K562 (cell line): ENCODE data around the gene CHRNA9. TPM values are rescaled to one million over a fixed set of nuclear protein-coding genes. Genes with fewer than 3 reads are reported as not detected.
A peak's percentile ranks its signal among the peaks of the same experiment; 100 is the strongest.

Experiments used
- ATAC-seq: fragments of 200-7000 bp; cut with Tn5 transposase; 3 replicates; pipeline ENCODE4 v1.9.1; 2020; ENCODE audit warnings: moderate library complexity
- BruUV-seq: library from RNA; stranded (reverse); fragments of 400-500 nt; replicated peaks from 2 replicates; lab custom pipeline; 2021; lab: Mats Ljungman, UMichigan
- CTCF ChIA-PET: fragments of 300-600 bp; formaldehyde crosslinking; extraction: SDS; loops from one replicate; lab custom pipeline; 2021; ENCODE audit warnings: low intra/inter-chr PET ratio; lab: Yijun Ruan, JAX
- POLR2A ChIA-PET: fragments of 300-600, 350-650 bp; sonication (Branson Sonifier 250); formaldehyde crosslinking; extraction: SDS; loops from one replicate; lab custom pipeline; 2021; ENCODE audit warnings: antibody characterized with exemption, inconsistent platforms; lab: Yijun Ruan, JAX
- DNase-seq, 4 experiments: peaks; one replicate each; pipeline versions ENCODE4 v3.0.0 to v3.0.0-alpha.2; 2011 to 2018; ENCODE audit warnings: low spot score in 3 of 4, mixed read lengths in 3 of 4; ENCODE audit errors: extremely low read depth in 1 of 4
- FAIRE-seq: peaks from 2 replicates; lab custom pipeline; 2011; peaks lifted over from hg19 to GRCh38; lab: Jason Lieb, UNC
- H2AFZ ChIP-seq: 2 replicates; pipeline ENCODE4 v1.6.0; 2011; ENCODE audit warnings: low read depth, low read length, control low read depth, inconsistent platforms
- H3K27ac ChIP-seq: fragments of 200-600 bp; 3 replicates; pipeline ENCODE4 v1.8.0; 2011; ENCODE audit warnings: low read depth, mild to moderate bottlenecking, control low read depth, inconsistent platforms, low read length, moderate library complexity, mixed read lengths; ENCODE audit errors: extremely low read depth
- H3K27me3 ChIP-seq, 2 experiments: fragments of 300-600 bp in 1 of 2; 2 replicates in 1 of 2; 3 replicates in 1 of 2; pipeline versions ENCODE4 v1.6.0 to v1.8.0; 2011; ENCODE audit warnings: inconsistent platforms in 2 of 2, low read length in 2 of 2, mild to moderate bottlenecking in 1 of 2, mixed read lengths in 1 of 2, moderate library complexity in 1 of 2; ENCODE audit not compliant: control insufficient read depth in 2 of 2, insufficient read depth in 2 of 2
- H3K36me3 ChIP-seq: fragments of 300-600 bp; 3 replicates; pipeline ENCODE4 v1.8.0; 2011; ENCODE audit warnings: mild to moderate bottlenecking, low read length, inconsistent platforms; ENCODE audit not compliant: control insufficient read depth, insufficient read depth
- H3K4me1 ChIP-seq, 2 experiments: fragments of 200-600 bp in 1 of 2; replicated peaks in 1 of 2; 2 replicates in 1 of 2; 3 replicates in 1 of 2; pipeline versions ENCODE4 v1.5.1 to v1.8.0; 2011; ENCODE audit warnings: inconsistent platforms in 2 of 2, low read length in 2 of 2, mild to moderate bottlenecking in 1 of 2, mixed read lengths in 1 of 2, moderate library complexity in 1 of 2; ENCODE audit not compliant: control insufficient read depth in 2 of 2, insufficient read depth in 2 of 2
- H3K4me2 ChIP-seq: 2 replicates; pipeline ENCODE4 v1.6.1; 2011; ENCODE audit warnings: low read length, control low read depth, inconsistent platforms, mixed read lengths; ENCODE audit not compliant: insufficient read depth
- H3K4me3 ChIP-seq: fragments of 200-600 bp; sonication (generic), shearing (Covaris generic); 2 replicates; pipeline ENCODE4 v1.5.1; 2016; ENCODE audit warnings: control low read depth, inconsistent platforms
- H3K79me2 ChIP-seq: fragments of 200-600 bp; 3 replicates; pipeline ENCODE4 v1.8.0; 2011; ENCODE audit warnings: low read length, inconsistent platforms; ENCODE audit not compliant: control insufficient read depth, insufficient read depth
- H3K9ac ChIP-seq, 2 experiments: 2 replicates each; pipeline versions ENCODE4 v1.6.0 to v1.6.1; 2011; ENCODE audit warnings: low read depth in 2 of 2, low read length in 2 of 2, control low read depth in 1 of 2, inconsistent platforms in 1 of 2, mild to moderate bottlenecking in 1 of 2, mixed read lengths in 1 of 2; ENCODE audit not compliant: insufficient read depth in 1 of 2
- H3K9me1 ChIP-seq: one replicate; pipeline ENCODE4 v1.6.0; 2011; ENCODE audit warnings: inconsistent platforms, mild to moderate bottlenecking, low read length, moderate library complexity; ENCODE audit not compliant: control insufficient read depth, insufficient read depth
- H3K9me3 ChIP-seq: replicated peaks from 2 replicates; pipeline ENCODE4 v1.5.1; 2011; ENCODE audit warnings: low read depth, low read length, inconsistent platforms; ENCODE audit not compliant: control insufficient read depth, insufficient read depth
- H4K20me1 ChIP-seq: replicated peaks from 2 replicates; pipeline ENCODE4 v1.6.1; 2011; ENCODE audit warnings: low read length, inconsistent platforms, mixed read lengths; ENCODE audit not compliant: control insufficient read depth, insufficient read depth
- CEBPG ChIP-seq, 3 experiments: fragments of 200-800 bp in 1 of 3; sonication (Bioruptor generic) in 1 of 3; sonication (generic) in 1 of 3; formaldehyde crosslinking in 1 of 3; IDR thresholded peaks in 2 of 3; conservative IDR thresholded peaks in 1 of 3; 2 replicates each; pipeline versions ENCODE4 v1.6.1 to v1.8.0; 2016 to 2022; ENCODE audit warnings: missing compliant biosample characterization in 2 of 3, missing genetic modification characterization in 2 of 3, mild to moderate bottlenecking in 1 of 3, missing genetic modification reagents in 1 of 3
- CHCHD3 ChIP-seq: fragments of 250-450 bp; sonication (Bioruptor Pico); IDR thresholded peaks from 2 replicates; pipeline ENCODE4 v2.1.2; 2022; ENCODE audit warnings: mild to moderate bottlenecking
- ERF ChIP-seq: fragments of 450-650 bp; formaldehyde crosslinking; IDR thresholded peaks from 2 replicates; pipeline ENCODE4 v1.4.0; 2020; ENCODE audit warnings: mild to moderate bottlenecking, mixed read lengths
- MEIS2 ChIP-seq: fragments of 450-650 bp; IDR thresholded peaks from 2 replicates; pipeline ENCODE4 v1.6.1; 2014; ENCODE audit warnings: mild to moderate bottlenecking; ENCODE audit not compliant: partially characterized antibody
- PCBP2 ChIP-seq: fragments of 200-400 bp; formaldehyde crosslinking; IDR thresholded peaks from 2 replicates; pipeline ENCODE4 v1.6.1; 2018; ENCODE audit warnings: low read length, low read depth, mild to moderate bottlenecking, moderate library complexity; ENCODE audit not compliant: poor library complexity, severe bottlenecking
- PHF8 ChIP-seq: fragments of 200-600 bp; sonication (generic); IDR thresholded peaks from 2 replicates; pipeline ENCODE4 v1.6.1; 2012; ENCODE audit warnings: mixed run types, mild to moderate bottlenecking, inconsistent platforms, low read length, moderate library complexity, borderline replicate concordance
- SNRNP70 ChIP-seq: fragments of 200-400 bp; formaldehyde crosslinking; optimal IDR thresholded peaks from 2 replicates; pipeline ENCODE3; 2017; ENCODE audit warnings: low read depth, low read length
- SP2 ChIP-seq: IDR thresholded peaks from 2 replicates; pipeline ENCODE4 v1.6.1; 2011; ENCODE audit warnings: mild to moderate bottlenecking, low read depth, low read length, moderate library complexity; ENCODE audit not compliant: poor library complexity, severe bottlenecking; ENCODE audit errors: extremely low read depth
- WGBS: fragments of 100-300 bp; shearing (Covaris generic); methylation state at CpG from one replicate; pipeline ENCODE4 v1.1.6; 2016; ENCODE audit warnings: low coverage, mixed read lengths; ENCODE audit not compliant: insufficient coverage; ENCODE audit errors: missing lambda C conversion rate; 5-methylcytosine and 5-hydroxymethylcytosine counted together
- in situ Hi-C: fragments of 300-500 bp; cut with MboI; formaldehyde crosslinking; loops from 4 replicates; pipeline ENCODE4 v1.15.0; 2018; ENCODE audit warnings: inconsistent platforms, mixed read lengths
- intact Hi-C: fragments of 100-400 bp; cut with micrococcal nuclease; formaldehyde crosslinking; loops from 2 replicates; pipeline ENCODE4 v1.14.2; 2022
- polyA plus RNA-seq, 8 experiments: library from polyadenylated mRNA; depleted of rRNA in 4 of 8; stranded (reverse) in 5 of 8; unstranded in 3 of 8; fragments of >200 nt; fragmentation: Nextera tagmentation in 2 of 8; fragmentation: Illumina TruSeq in 1 of 8; extraction: Ambion mirVana in 2 of 8; extraction: Trizol in 1 of 8; gene quantifications; 2 replicates each; pipeline versions ENCODE4 v1.2.1 to v1.2.3, GENCODE V29; 2011 to 2014; ENCODE audit warnings: inconsistent platforms in 1 of 8, missing spikeins in 1 of 8
- total RNA-seq, 7 experiments: library from RNA; depleted of rRNA in 6 of 7; stranded (reverse); fragments of >200 nt in 6 of 7; fragmentation: Illumina TruSeq in 2 of 7; extraction: Trizol in 2 of 7; gene quantifications; 2 replicates each; pipeline versions ENCODE4 v1.2.1 to v1.2.3, GENCODE V29; 2011 to 2021; ENCODE audit warnings: low replicate concordance in 1 of 7
- TF ChIP-seq, protein P1 (sequence below), 3 experiments: IDR thresholded peaks in 2 of 3; conservative IDR thresholded peaks in 1 of 3; 2 replicates each; pipeline ENCODE4 v1.5.1; 2011 to 2012; ENCODE audit warnings: low read length in 3 of 3, mild to moderate bottlenecking in 3 of 3, control low read depth in 2 of 3, improper control_type of control experiment in 1 of 3, inconsistent platforms in 1 of 3, low read depth in 1 of 3, mixed read lengths in 1 of 3, moderate library complexity in 1 of 3; ENCODE audit not compliant: insufficient read depth in 2 of 3
- TF ChIP-seq, protein P2 (sequence below): sonication (generic); formaldehyde crosslinking; IDR thresholded peaks from 2 replicates; pipeline ENCODE4 v1.8.0; 2022; ENCODE audit warnings: missing genetic modification reagents, mild to moderate bottlenecking, borderline replicate concordance
- TF ChIP-seq, protein P3 (sequence below): sonication (generic); formaldehyde crosslinking; IDR thresholded peaks from 2 replicates; pipeline ENCODE4 v1.8.0; 2022; ENCODE audit warnings: mild to moderate bottlenecking, missing genetic modification reagents
- TF ChIP-seq, protein P4 (sequence below), 2 experiments: IDR thresholded peaks in 1 of 2; conservative IDR thresholded peaks in 1 of 2; 2 replicates each; pipeline ENCODE4 v1.6.1; 2016; ENCODE audit warnings: low read depth in 2 of 2, mild to moderate bottlenecking in 1 of 2, missing compliant biosample characterization in 1 of 2, missing genetic modification characterization in 1 of 2, moderate library complexity in 1 of 2

The CHRNA9 gene
- total and polyA plus RNA-seq, 9 of the 15 experiments (the other 6 are each of a cell fraction or from before 2014, with no cell fraction given): not detected

DNA sequence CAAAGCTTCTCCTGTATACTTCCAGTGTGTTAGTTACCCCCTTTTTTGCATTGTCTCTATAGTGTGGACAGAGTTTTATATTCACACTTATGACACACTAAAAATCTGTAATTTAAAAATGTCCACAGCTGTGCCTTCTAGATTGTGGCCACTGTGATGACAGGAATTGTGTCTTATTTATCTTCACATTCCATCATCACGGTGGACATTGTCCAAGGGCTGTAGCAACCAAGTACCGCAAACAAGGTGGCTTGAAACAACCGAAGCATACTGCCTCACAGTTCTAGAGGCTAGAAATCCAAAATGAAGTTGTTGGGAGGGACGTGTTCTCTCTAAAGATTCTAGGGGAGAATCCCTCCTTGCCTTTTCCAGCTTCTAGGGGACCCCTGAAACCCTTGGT, 32.3 kb downstream of the CHRNA9 start:
- Histone ChIP-seq H3K9me1 (no peaks in the 10 kb centered on the region), H3K79me2 (no peaks in the 10 kb centered on the region), H3K9me3 (no peaks in the 10 kb centered on the region), H3K36me3 (no peaks in the 10 kb centered on the region), H4K20me1 (no peaks in the 10 kb centered on the region), H3K9ac (no peak overlapping the region), H3K4me1 (no peaks in the 10 kb centered on the region), H2AFZ (no peak overlapping the region), H3K27ac (no peak overlapping the region), H3K4me2 (no peak overlapping the region), H3K27me3 (peaks cover 24 to 36% of the 10 kb centered on the region in 2 experiments), H3K4me3 (no peak overlapping the region)
- TF ChIP-seq, protein P1, sequence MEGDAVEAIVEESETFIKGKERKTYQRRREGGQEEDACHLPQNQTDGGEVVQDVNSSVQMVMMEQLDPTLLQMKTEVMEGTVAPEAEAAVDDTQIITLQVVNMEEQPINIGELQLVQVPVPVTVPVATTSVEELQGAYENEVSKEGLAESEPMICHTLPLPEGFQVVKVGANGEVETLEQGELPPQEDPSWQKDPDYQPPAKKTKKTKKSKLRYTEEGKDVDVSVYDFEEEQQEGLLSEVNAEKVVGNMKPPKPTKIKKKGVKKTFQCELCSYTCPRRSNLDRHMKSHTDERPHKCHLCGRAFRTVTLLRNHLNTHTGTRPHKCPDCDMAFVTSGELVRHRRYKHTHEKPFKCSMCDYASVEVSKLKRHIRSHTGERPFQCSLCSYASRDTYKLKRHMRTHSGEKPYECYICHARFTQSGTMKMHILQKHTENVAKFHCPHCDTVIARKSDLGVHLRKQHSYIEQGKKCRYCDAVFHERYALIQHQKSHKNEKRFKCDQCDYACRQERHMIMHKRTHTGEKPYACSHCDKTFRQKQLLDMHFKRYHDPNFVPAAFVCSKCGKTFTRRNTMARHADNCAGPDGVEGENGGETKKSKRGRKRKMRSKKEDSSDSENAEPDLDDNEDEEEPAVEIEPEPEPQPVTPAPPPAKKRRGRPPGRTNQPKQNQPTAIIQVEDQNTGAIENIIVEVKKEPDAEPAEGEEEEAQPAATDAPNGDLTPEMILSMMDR (IDR thresholded peaks at IDR 0.05 in 2 of 3, conservative IDR thresholded peaks at IDR 0.05 in 1 of 3; ENCODE audit: insufficient read depth in 2 of 3, low read depth in 1 of 3, low read length in 3 of 3): no peak
- TF ChIP-seq SP2: no peak
- no peak for TF ChIP-seq PHF8
- TF ChIP-seq SNRNP70: no peak
- no peak for TF ChIP-seq ERF (CRISPR knock-in tag)
- TF ChIP-seq CEBPG (CRISPR knock-in tag; IDR thresholded peaks at IDR 0.05): no peak
- TF ChIP-seq CEBPG (tag; conservative IDR thresholded peaks at IDR 0.05 in 1 of 2, IDR thresholded peaks at IDR 0.05 in 1 of 2): peak; percentile 49 to 81; a peak in 3 of 4 replicates
- no peak for TF ChIP-seq PCBP2
- TF ChIP-seq, protein P2, sequence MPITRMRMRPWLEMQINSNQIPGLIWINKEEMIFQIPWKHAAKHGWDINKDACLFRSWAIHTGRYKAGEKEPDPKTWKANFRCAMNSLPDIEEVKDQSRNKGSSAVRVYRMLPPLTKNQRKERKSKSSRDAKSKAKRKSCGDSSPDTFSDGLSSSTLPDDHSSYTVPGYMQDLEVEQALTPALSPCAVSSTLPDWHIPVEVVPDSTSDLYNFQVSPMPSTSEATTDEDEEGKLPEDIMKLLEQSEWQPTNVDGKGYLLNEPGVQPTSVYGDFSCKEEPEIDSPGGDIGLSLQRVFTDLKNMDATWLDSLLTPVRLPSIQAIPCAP (CRISPR knock-in tag): no peak
- TF ChIP-seq CHCHD3: no peak
- TF ChIP-seq, protein P3, sequence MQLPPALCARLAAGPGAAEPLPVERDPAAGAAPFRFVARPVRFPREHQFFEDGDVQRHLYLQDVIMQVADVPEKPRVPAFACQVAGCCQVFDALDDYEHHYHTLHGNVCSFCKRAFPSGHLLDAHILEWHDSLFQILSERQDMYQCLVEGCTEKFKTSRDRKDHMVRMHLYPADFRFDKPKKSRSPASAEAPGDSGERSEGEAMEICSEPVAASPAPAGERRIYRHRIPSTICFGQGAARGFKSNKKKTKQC (CRISPR knock-in tag): no peak
- peak; percentile 49 for TF ChIP-seq MEIS2
- TF ChIP-seq, protein P4, sequence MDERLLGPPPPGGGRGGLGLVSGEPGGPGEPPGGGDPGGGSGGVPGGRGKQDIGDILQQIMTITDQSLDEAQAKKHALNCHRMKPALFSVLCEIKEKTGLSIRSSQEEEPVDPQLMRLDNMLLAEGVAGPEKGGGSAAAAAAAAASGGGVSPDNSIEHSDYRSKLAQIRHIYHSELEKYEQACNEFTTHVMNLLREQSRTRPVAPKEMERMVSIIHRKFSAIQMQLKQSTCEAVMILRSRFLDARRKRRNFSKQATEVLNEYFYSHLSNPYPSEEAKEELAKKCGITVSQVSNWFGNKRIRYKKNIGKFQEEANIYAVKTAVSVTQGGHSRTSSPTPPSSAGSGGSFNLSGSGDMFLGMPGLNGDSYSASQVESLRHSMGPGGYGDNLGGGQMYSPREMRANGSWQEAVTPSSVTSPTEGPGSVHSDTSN (CRISPR knock-in tag; IDR thresholded peaks at IDR 0.05; ENCODE audit: low read depth): no peak
- TF ChIP-seq, protein P4 (tag; conservative IDR thresholded peaks at IDR 0.05; ENCODE audit: low read depth): peak; percentile 59
- BruUV-seq: no TSS peak
- DNase-seq (no peak), ATAC-seq (no peak), FAIRE-seq (no peak)
- intact Hi-C loops (no loop called here), in situ Hi-C loops (no loop called here)
- CTCF ChIA-PET: no interaction called here
- WGBS: 0% methylated on average over 4 of the region's 4 CpGs
- POLR2A ChIA-PET: no interaction called here
